Measurements from ENCODE around the gene MAPK7.

MAPK7 gene

DNA sequence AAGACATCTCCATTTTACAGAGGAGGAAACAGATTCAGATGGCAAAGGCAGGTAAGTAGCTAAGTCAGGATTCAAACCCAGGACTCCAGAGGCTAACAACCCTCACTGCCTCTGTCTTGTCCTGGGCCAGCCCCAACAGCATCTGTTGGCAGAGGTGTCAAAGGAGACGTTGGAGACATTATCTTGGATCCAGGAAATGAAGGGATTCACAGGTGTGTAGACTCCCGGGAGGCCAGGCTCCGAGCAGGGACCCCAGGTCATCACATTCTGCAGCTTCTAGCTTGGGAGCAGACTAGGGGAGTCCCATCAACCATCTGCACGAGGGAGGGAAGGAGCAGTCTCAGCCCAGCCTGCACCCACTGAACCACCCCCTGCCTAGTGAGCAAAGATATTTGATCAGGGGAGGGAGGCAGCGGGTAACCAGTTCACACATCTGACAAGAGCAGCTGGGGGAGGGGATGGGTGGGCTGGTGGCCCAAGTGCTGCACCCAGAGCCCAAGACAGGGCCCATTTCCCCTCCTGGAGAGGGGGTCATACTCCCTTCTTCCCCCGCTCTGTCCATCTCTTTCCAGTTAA lies 14.8 kb upstream of the MAPK7 start:
- Histone ChIP-seq H3K36me3 (ENCODE audit: control insufficient read depth, insufficient read depth, low read length) (no peaks in the 10 kb centered on the region), H3K4me1 (ENCODE audit: control insufficient read depth, insufficient read depth, low read length) (peaks cover 5% of the 10 kb centered on the region), H3K9me3 (ENCODE audit: control insufficient read depth, low read length) (no peaks in the 10 kb centered on the region), H3K4me3 (ENCODE audit: insufficient read depth, low read depth, low read length) (no peak overlapping the region), H3K27me3 (ENCODE audit: control insufficient read depth, insufficient read depth, low read length, poor library complexity, severe bottlenecking) (no peaks in the 10 kb centered on the region), H3K27ac (ENCODE audit: insufficient read depth, low read depth, low read length, poor library complexity, severe bottlenecking) (no peak overlapping the region)
- 80 to 84% methylated on average over 6 of the region's 6 CpGs for WGBS, 2 experiments

DNA sequence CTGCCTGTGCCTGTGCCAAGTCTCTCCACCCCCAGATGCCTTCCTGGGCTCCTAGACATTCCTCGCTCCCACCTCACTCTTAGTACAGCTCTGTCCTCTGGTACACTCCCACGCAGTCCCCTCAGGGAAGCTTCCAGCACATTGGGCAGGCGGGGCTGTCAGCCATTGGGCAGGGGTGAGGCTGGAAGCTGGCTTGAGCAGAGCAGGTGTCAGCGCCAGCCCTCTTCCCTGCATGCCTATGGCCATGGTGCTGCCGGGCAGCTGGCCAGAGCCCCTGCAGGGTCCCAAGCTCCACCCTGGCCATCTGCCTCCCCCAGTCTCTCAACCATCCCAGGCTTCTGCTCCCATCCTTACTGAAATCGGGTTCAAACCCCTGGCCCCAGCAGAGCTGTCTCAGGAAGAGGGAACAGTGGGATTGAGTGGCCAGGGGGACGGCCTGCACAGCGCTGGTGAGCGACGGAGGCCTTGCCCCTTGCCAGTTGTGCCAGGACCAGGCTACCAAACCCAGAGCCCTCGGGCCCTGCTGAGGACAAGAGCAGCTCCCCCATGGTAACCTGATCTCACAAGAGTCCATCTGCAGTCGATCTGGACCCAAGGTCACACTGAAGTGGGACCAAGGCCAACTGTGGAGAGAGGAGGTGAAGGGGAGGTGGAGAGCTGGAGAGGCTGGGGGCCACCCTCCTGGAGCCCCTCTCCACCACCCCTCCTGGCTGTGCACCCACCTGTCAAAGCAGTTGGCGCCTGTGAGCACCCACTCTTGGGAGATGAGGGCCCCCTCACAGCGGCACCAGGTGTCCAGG lies 13.4 kb upstream of the MAPK7 start:
- Histone ChIP-seq H3K9me3 (ENCODE audit: control insufficient read depth, low read length) (no peaks in the 10 kb centered on the region), H3K4me1 (ENCODE audit: control insufficient read depth, insufficient read depth, low read length) (peaks cover 5% of the 10 kb centered on the region), H3K4me3 (ENCODE audit: insufficient read depth, low read depth, low read length) (no peak overlapping the region), H3K27ac (ENCODE audit: insufficient read depth, low read depth, low read length, poor library complexity, severe bottlenecking) (no peak overlapping the region), H3K27me3 (ENCODE audit: control insufficient read depth, insufficient read depth, low read length, poor library complexity, severe bottlenecking) (no peaks in the 10 kb centered on the region), H3K36me3 (ENCODE audit: control insufficient read depth, insufficient read depth, low read length) (no peaks in the 10 kb centered on the region)
- 86 to 87% methylated on average over 14 of the region's 14 CpGs for WGBS, 2 experiments

DNA sequence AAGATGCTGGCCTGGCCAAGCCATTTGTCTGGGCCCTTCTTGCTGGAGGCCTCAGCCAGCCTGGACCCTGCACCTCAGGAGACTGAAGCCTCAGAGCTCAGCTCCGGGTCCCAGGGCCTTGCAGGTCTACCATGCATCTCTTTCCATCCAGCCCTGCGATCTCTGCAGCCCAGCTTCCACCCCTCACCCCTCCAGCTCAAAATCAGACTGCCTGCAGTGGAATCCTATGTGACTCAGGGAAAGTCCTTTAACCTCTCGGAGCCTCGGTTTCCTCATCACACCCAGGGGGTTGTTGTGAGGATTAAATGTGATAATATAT lies 12.8 kb upstream of the MAPK7 start:
- no peaks in the 10 kb centered on the region for H3K36me3 ChIP-seq (ENCODE audit: control insufficient read depth, insufficient read depth, low read length)
- H3K9me3 ChIP-seq (ENCODE audit: control insufficient read depth, low read length), result no peaks in the 10 kb centered on the region
- no peak overlapping the region for H3K4me3 ChIP-seq (ENCODE audit: insufficient read depth, low read depth, low read length)
- H3K4me1 ChIP-seq (ENCODE audit: control insufficient read depth, insufficient read depth, low read length), result peaks cover 5% of the 10 kb centered on the region
- no peaks in the 10 kb centered on the region for H3K27me3 ChIP-seq (ENCODE audit: control insufficient read depth, insufficient read depth, low read length, poor library complexity, severe bottlenecking)
- no peak overlapping the region for H3K27ac ChIP-seq (ENCODE audit: insufficient read depth, low read depth, low read length, poor library complexity, severe bottlenecking)
- 81 to 93% methylated on average over 2 to 3 of the region's 4 CpGs for WGBS, 2 experiments

DNA sequence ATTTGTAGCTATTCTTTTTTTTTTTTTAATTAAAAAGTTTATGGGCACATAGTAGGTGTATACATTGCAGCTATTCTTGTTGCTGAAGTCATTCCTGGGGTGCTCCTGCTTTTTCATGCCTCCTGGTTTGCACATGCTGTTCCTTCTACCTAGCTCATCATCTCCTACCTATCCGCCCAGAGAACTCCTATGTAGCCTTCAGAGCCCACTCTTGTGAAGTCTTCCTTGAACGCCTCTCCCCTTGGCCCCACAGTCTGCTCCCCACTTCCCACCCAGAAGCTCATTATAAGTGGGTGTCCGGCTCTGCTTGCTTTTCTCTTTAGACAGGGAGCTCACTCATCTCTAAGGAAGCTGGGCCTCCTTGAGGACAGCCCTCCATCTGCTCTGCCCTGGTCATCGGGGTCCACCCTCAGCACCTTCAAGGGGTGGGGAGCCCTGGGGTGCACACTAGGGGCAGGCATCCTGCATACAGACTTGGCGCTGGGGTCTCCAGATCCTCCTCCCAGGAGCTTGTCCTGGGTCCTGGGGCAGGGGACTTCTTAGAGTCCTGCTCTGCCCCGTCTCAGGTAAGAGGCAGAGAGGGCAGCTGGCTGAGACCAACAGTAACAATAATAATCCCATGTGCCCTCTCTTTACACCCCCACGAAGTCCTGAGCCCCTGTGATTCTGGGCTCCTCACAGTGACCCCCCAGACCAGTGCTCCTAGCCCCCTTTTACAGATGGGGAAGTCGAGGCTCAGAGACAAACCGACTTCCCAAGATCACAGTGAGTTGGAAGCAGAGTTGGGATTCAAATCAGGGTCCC lies 12.3 kb upstream of the MAPK7 start:
- 92 to 94% methylated on average over 9 of the region's 9 CpGs for WGBS, 2 experiments
- Histone ChIP-seq H3K36me3 (ENCODE audit: control insufficient read depth, insufficient read depth, low read length) (no peaks in the 10 kb centered on the region), H3K4me3 (ENCODE audit: insufficient read depth, low read depth, low read length) (no peak overlapping the region), H3K9me3 (ENCODE audit: control insufficient read depth, low read length) (no peaks in the 10 kb centered on the region), H3K4me1 (ENCODE audit: control insufficient read depth, insufficient read depth, low read length) (peaks cover 5% of the 10 kb centered on the region), H3K27me3 (ENCODE audit: control insufficient read depth, insufficient read depth, low read length, poor library complexity, severe bottlenecking) (no peaks in the 10 kb centered on the region), H3K27ac (ENCODE audit: insufficient read depth, low read depth, low read length, poor library complexity, severe bottlenecking) (no peak overlapping the region)

DNA sequence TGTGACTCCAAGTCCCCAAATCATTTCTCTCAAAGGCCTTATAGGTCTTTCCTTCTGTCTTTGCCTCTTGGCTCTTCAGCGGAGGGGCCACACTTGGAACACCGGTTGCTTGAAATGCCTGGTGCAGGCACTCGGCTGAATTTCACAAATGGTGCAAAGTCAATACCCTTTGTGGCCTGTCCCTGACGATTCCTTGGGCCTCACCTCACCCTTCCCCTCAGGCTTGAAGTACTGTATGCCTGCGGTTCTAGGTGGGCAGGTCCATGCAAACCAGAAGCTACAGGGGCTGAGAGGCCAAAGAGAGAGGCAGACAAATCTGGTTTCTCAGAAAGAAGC lies 11.7 kb upstream of the MAPK7 start:
- Histone ChIP-seq H3K27me3 (ENCODE audit: control insufficient read depth, insufficient read depth, low read length, poor library complexity, severe bottlenecking) (no peaks in the 10 kb centered on the region), H3K4me1 (ENCODE audit: control insufficient read depth, insufficient read depth, low read length) (peaks cover 4% of the 10 kb centered on the region), H3K9me3 (ENCODE audit: control insufficient read depth, low read length) (no peaks in the 10 kb centered on the region), H3K36me3 (ENCODE audit: control insufficient read depth, insufficient read depth, low read length) (no peaks in the 10 kb centered on the region), H3K27ac (ENCODE audit: insufficient read depth, low read depth, low read length, poor library complexity, severe bottlenecking) (no peak overlapping the region), H3K4me3 (ENCODE audit: insufficient read depth, low read depth, low read length) (no peak overlapping the region)
- WGBS, 2 experiments, result 89 to 92% methylated on average over 5 of the region's 5 CpGs

DNA sequence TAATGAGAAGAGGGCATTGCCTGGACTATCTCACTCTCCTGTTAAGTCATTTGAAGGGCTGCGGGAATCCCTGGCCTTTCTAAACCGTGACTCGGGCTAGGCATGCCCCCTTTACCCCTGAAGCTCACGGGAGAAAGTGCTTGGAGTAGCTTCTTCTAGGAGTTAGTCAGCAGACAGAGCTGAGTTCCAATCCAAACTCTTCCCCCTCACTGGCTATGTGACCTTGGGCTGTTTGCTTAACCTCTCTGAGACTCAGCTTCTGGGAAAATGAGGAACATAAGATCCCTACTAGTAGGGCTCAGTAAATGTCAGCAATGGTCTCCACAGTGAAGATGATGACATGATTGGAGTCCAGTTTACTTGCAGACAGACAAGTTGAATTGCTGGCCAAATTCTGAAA lies 10.1 kb upstream of the MAPK7 start:
- 91 to 96% methylated on average over 4 of the region's 4 CpGs for WGBS, 2 experiments
- H3K9me3 ChIP-seq (ENCODE audit: control insufficient read depth, low read length), result no peaks in the 10 kb centered on the region
- no peaks in the 10 kb centered on the region for H3K27me3 ChIP-seq (ENCODE audit: control insufficient read depth, insufficient read depth, low read length, poor library complexity, severe bottlenecking)
- H3K36me3 ChIP-seq (ENCODE audit: control insufficient read depth, insufficient read depth, low read length), result no peaks in the 10 kb centered on the region
- H3K27ac ChIP-seq (ENCODE audit: insufficient read depth, low read depth, low read length, poor library complexity, severe bottlenecking), result no peak overlapping the region
- no peak overlapping the region for H3K4me3 ChIP-seq (ENCODE audit: insufficient read depth, low read depth, low read length)
- H3K4me1 ChIP-seq (ENCODE audit: control insufficient read depth, insufficient read depth, low read length), result no peaks in the 10 kb centered on the region

DNA sequence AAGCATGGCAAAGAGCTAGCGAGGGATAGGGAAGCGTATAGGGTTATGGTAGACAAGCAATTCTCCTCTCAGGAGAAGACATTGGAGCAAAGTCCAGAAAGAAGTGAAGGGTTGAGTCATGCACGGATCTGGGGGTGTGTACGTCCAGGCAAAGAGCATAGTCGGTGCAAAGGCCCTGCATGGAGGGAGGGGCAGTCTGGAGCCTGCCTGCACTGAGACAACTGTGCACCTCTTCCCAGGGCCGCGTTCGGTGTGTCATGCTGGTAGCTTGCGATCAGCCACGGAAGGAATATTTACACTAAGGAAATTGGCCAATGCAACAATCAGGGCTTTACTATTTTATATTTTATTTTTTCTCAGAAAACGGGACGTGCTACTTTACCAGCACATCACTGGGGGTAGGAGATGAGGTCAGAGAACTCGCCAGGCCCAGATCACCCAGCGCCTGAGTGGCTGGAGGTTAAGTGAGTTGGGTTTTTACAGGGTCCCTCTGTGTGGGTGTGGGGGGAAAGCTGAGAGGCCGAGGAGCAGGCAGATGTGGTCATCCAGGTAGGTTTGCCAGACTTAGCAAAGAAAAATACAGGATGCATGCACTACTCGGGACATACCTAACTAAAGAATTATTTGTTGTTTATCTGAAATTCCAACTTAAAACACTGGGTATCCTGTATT lies 9.1 kb upstream of the MAPK7 start:
- Histone ChIP-seq H3K27ac (ENCODE audit: insufficient read depth, low read depth, low read length, poor library complexity, severe bottlenecking) (no peak overlapping the region), H3K4me3 (ENCODE audit: insufficient read depth, low read depth, low read length) (no peak overlapping the region), H3K4me1 (ENCODE audit: control insufficient read depth, insufficient read depth, low read length) (no peaks in the 10 kb centered on the region), H3K27me3 (ENCODE audit: control insufficient read depth, insufficient read depth, low read length, poor library complexity, severe bottlenecking) (no peaks in the 10 kb centered on the region), H3K9me3 (ENCODE audit: control insufficient read depth, low read length) (no peaks in the 10 kb centered on the region), H3K36me3 (ENCODE audit: control insufficient read depth, insufficient read depth, low read length) (no peaks in the 10 kb centered on the region)
- WGBS, 2 experiments, result 96% methylated on average over 16 of the region's 16 CpGs

DNA sequence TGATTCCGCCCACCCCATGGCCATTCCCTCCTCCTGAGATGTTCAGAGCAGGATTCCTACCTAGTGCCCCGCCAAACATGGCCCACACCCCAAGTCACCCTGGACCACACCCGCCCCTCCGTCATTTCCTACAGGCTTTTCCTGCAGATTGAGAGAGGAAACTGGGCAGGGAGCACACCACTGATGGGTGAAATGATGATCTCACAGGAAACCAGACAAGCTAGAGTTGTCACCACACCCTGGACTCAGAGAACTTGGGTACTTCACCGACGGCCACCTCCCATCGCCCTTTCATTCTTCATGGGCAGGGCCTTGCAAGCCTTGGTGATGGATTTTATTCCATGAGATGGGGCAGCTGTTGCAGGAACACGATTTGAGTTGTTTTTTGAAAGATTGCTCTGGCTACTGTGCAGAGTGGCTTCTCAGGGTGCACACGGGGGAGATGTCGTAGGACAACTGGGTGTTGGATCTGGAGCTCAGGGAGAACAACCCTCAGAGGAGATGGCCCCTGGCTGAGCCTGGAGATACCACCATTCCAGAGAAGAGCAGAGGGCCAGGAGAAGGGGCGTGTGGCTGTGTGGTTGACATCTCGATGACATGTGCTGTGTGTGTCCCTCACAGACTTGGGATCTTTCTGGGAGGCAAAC lies 8.3 kb upstream of the MAPK7 start:
- WGBS, 2 experiments, result 95 to 97% methylated on average over 12 of the region's 12 CpGs
- no peak overlapping the region for H3K27ac ChIP-seq (ENCODE audit: insufficient read depth, low read depth, low read length, poor library complexity, severe bottlenecking)
- H3K4me1 ChIP-seq (ENCODE audit: control insufficient read depth, insufficient read depth, low read length), result no peaks in the 10 kb centered on the region
- no peaks in the 10 kb centered on the region for H3K27me3 ChIP-seq (ENCODE audit: control insufficient read depth, insufficient read depth, low read length, poor library complexity, severe bottlenecking)
- H3K36me3 ChIP-seq (ENCODE audit: control insufficient read depth, insufficient read depth, low read length), result no peaks in the 10 kb centered on the region
- no peak overlapping the region for H3K4me3 ChIP-seq (ENCODE audit: insufficient read depth, low read depth, low read length)
- H3K9me3 ChIP-seq (ENCODE audit: control insufficient read depth, low read length), result no peaks in the 10 kb centered on the region

DNA sequence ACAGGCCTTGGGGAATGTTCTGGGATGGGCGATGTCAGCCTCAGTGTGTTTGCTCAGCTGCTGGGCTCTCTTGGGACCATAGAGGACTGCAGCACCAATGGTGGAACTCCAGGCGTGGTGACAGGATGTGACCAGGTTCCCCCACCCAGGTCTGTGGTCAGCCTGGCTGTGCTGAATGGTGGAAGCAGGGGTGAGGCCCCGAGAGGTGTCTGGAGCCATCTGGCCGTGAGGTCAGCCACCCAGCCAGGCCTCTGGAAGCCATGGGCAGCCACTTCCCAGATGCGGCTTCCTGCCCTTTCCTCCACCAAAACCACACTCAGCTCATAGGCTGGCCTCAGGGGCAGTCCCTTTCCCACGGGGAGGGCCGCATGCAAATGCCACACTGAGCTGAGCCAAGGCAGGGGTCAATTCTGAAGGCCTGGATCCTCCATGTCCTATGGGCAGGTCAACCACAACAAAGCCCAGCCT lies 7.8 kb upstream of the MAPK7 start:
- no peaks in the 10 kb centered on the region for H3K36me3 ChIP-seq (ENCODE audit: control insufficient read depth, insufficient read depth, low read length)
- no peaks in the 10 kb centered on the region for H3K27me3 ChIP-seq (ENCODE audit: control insufficient read depth, insufficient read depth, low read length, poor library complexity, severe bottlenecking)
- no peak overlapping the region for H3K4me3 ChIP-seq (ENCODE audit: insufficient read depth, low read depth, low read length)
- WGBS, 2 experiments, result 87 to 93% methylated on average over 7 of the region's 7 CpGs
- H3K4me1 ChIP-seq (ENCODE audit: control insufficient read depth, insufficient read depth, low read length), result no peaks in the 10 kb centered on the region
- H3K27ac ChIP-seq (ENCODE audit: insufficient read depth, low read depth, low read length, poor library complexity, severe bottlenecking), result no peak overlapping the region
- no peaks in the 10 kb centered on the region for H3K9me3 ChIP-seq (ENCODE audit: control insufficient read depth, low read length)

Measured in ectodermal cell (in vitro differentiated cells).